Tracheal epithelial cell (primary cell): ENCODE measurements around the gene FADS6. TPM values are rescaled to one million over a fixed set of nuclear protein-coding genes. Genes with fewer than 3 reads are reported as not detected.

Source experiments
- total RNA-seq: library from RNA; depleted of rRNA; stranded (reverse); fragments of >200 nt; gene quantifications from 2 replicates; pipeline ENCODE4 v1.2.1, GENCODE V29; 2014

The FADS6 gene
- total RNA-seq, result 0.21 and 0.24 TPM in 2 replicates

DNA sequence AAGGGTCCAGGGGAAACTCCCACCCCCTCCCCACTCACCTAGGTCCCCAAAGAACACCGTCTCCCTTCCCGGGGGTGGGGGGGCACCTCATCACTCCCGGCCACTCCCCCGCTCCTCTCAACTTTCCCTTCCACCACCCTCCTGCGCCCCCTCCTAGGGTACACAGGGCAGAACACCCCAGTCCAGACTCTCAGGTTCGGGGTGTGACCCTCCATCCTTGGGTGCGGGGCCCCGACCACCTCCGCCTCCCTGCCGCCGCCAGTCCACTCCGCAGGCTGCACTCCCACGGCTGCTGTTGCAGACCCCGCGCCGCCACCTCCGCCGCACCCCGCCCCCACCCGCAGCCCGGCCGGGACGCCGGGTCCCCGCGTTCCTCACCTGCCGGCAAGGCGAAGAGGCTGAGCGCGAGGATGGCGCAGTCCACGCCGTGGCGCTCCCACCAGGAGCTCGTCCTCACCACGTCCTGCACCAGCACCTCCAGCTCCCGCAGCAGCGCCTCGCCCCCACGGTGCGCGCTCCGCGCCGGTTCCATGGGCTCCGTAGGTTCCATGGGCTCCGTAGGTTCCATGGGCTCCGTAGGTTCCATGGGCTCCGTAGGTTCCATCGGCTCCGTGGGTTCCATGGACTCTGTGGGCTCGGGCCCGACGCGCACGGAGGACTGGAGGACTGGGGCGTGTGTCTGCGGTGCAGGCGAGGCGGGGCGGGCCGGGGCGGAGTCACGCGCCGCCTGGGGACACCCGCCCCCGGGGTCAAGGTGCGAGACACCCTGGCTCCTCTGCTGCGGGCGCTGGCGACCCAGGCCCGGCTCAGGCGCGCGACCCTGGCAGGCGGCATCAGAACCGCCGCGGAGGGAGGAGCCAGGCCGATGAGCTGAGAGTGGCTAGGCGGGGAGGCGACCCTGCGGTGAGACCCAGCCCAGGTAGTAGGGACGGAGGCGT lies at the start of gene FADS6:
FADS6 (minus strand) TSS at position 660 of the 938 bp plus-strand sequence; CDS start at position 622, 38 bp downstream.

DNA sequence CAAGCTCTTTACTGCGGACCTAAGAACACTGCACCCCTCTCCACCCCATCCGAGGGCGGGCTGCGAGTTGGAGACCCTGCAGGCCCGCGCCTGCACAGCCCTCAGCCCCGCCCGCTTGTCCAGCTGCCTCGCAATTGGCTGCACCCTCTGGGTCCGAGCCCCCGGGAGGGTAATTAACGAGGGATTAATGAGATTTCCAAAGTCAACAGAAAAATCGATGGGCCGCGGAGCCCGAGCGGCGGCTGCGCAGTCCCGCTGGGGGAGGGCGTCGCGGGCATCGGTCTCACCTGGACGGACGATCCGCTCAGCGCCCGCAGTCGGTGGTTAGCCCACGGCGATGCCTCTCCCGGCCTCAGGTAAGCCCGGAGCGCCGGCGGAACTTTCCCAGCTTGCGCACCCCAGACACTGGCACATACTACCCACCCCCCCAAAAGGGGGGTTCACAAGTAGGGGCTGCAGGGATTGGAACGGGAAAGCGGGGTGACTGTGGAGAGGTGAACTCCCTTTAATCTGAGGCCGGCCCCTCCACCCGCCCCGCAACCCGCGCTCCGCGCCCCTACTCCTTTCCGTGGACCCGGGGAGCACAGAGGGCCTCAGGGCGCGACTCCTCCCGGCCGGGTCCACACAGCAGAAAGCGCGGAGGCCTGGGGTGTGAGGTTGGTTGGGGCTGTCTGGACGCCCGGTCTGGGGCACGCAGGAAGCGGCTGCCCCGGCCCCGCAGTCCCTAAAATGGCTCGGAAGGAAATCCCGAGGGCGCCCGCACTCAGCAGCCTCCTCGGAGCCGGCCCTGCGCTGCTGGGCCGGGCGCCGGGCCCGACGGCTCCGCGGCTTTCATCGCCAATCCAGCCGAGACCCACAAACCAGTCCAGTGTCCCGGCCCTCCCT lies 42.4 kb upstream of the FADS6 start, which contains the start of gene OTOP3:
OTOP3 (plus strand) TSS at position 314 of the 885 bp plus-strand sequence; CDS start at position 338, 24 bp downstream.

DNA sequence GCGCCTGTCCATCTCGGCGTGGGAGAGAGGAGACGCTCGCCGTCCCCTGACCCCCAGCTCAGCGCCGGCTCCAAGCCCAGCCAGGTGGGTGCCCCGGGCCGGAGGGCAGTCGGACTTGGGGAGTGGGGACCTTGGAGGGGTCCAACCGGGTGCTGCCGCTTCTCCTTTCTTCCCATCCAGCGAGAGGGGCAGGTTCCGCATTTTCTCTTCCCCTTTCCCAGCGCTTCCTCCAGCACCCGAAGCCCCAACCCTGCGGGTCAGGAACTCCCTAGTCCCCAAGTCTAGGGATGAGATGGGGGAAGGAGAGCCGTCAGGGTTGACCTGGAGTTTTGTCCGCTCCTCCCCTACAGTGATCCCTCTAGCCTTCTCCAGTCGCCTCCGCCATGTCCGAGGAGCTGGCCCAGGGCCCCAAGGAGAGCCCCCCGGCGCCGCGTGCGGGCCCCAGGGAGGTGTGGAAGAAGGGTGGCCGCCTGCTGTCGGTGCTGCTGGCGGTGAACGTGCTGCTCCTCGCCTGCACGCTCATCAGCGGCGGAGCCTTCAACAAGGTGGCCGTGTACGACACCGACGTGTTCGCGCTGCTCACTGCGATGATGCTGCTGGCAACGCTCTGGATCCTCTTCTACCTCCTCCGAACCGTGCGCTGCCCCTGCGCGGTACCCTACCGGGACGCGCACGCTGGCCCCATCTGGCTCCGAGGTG lies 31.0 kb upstream of the FADS6 start, which contains the start of gene OTOP2:
OTOP2 (plus strand) TSS at position 24 of the 699 bp plus-strand sequence; CDS start at position 384, 360 bp downstream.

GRCh38 chr17:74922694-74923537 lies 29.5 kb upstream of the FADS6 start, which contains the start of gene USH1G:
USH1G (minus strand) TSS chr17:74923255; CDS start chr17:74923073, 182 bp downstream.

DNA sequence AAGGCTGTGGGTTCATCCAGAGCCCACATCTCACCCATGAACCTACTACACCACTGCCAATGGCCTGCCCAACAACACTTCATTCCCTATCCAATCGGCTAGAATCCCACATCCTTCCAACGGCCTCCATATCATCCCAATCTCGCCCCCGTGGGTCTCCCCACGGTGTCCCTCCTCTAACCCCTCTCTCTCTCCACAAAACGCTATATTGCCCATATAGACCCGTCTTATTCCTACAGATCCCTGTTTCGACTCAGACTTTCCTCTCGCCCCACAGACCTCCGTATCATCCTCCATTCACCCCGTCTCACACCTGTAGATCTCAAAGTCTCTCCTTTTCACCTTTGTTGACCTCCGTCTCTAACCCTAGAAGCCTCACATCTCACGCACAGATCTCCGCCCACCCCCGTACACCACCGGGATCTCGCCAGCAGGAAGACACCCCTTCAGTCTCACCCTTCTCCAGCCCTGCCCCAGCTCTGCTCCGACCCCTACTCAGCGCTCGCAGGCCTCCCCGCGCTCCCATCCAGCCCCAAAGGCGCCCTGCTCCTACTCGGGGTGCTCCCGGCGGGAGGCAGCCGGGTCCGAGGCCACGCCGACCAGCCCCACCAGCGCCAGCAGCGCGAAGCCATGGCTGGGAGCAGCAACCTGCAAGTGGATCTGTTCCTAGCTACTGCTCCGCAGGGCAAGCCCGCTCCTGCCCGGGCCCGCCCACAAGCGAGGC lies 21.0 kb downstream of the FADS6 start, which contains the start of gene FDXR:
FDXR (minus strand) TSS at position 682 of the 724 bp plus-strand sequence; CDS start at position 632, 50 bp downstream.

GRCh38 chr17:74859459-74860228 lies 33.8 kb downstream of the FADS6 start, which contains the start of gene GRIN2C:
GRIN2C (minus strand) TSS chr17:74859885; CDS start chr17:74855092, 4,793 bp downstream.

Other genes starting within 250 kb of the FADS6 start
- gene CD300LF, start 180.7 kb downstream of the FADS6 start, total RNA-seq, result not detected in 2 replicates
- 0.48 and 0.64 TPM in 2 replicates for gene RAB37, start 156.4 kb downstream of the FADS6 start, total RNA-seq
- 39.5 and 88.5 TPM in 2 replicates for gene NHERF1, start 145.0 kb downstream of the FADS6 start, total RNA-seq
- 34.0 and 37.7 TPM in 2 replicates for gene NAT9, start 117.3 kb downstream of the FADS6 start, total RNA-seq
- not detected in 2 replicates for gene GRIN2C, start 33.7 kb downstream of the FADS6 start, total RNA-seq
- 32.0 and 43.7 TPM in 2 replicates for gene FDXR, start 20.6 kb downstream of the FADS6 start, total RNA-seq
- 1.3 and 1.9 TPM in 2 replicates for gene USH1G, start 29.6 kb upstream of the FADS6 start, total RNA-seq
- not detected in 2 replicates for gene OTOP2, start 30.6 kb upstream of the FADS6 start, total RNA-seq
- gene OTOP3, start 42.3 kb upstream of the FADS6 start, total RNA-seq, result not detected in 2 replicates
- 2.4 and 3.4 TPM in 2 replicates for gene HID1, start 79.1 kb upstream of the FADS6 start, total RNA-seq
- 8.5 and 23.4 TPM in 2 replicates for gene CDR2L, start 94.0 kb upstream of the FADS6 start, total RNA-seq
- 27.7 and 33.7 TPM in 2 replicates for gene MRPL58, start 119.0 kb upstream of the FADS6 start, total RNA-seq
- gene ATP5PD, start 153.3 kb upstream of the FADS6 start, total RNA-seq, result 266 and 320 TPM in 2 replicates
- 8.7 and 10.4 TPM in 2 replicates for gene KCTD2, start 153.6 kb upstream of the FADS6 start, total RNA-seq
- 23.1 and 37.3 TPM in 2 replicates for gene SLC16A5, start 194.3 kb upstream of the FADS6 start, total RNA-seq
- gene ARMC7, start 216.3 kb upstream of the FADS6 start, total RNA-seq, result 1.2 and 1.7 TPM in 2 replicates
- 67.5 and 73.3 TPM in 2 replicates for gene NT5C, start 238.1 kb upstream of the FADS6 start, total RNA-seq